HG02852 (cell line): ENCODE data around the gene TTC21A.
"Not testable (repeated sequence)": the region's sequence is repeated elsewhere in the genome, so short reads cannot be mapped to it uniquely, and the experiment has no call there.

Source experiments
- ATAC-seq: cut with Tn5 transposase; IDR thresholded peaks from one replicate; pipeline ENCODE4 v1.9.1; 2021; ENCODE audit warnings: mild to moderate bottlenecking, moderate library complexity; ENCODE audit not compliant: unreplicated experiment

TTC21A gene, protein sequence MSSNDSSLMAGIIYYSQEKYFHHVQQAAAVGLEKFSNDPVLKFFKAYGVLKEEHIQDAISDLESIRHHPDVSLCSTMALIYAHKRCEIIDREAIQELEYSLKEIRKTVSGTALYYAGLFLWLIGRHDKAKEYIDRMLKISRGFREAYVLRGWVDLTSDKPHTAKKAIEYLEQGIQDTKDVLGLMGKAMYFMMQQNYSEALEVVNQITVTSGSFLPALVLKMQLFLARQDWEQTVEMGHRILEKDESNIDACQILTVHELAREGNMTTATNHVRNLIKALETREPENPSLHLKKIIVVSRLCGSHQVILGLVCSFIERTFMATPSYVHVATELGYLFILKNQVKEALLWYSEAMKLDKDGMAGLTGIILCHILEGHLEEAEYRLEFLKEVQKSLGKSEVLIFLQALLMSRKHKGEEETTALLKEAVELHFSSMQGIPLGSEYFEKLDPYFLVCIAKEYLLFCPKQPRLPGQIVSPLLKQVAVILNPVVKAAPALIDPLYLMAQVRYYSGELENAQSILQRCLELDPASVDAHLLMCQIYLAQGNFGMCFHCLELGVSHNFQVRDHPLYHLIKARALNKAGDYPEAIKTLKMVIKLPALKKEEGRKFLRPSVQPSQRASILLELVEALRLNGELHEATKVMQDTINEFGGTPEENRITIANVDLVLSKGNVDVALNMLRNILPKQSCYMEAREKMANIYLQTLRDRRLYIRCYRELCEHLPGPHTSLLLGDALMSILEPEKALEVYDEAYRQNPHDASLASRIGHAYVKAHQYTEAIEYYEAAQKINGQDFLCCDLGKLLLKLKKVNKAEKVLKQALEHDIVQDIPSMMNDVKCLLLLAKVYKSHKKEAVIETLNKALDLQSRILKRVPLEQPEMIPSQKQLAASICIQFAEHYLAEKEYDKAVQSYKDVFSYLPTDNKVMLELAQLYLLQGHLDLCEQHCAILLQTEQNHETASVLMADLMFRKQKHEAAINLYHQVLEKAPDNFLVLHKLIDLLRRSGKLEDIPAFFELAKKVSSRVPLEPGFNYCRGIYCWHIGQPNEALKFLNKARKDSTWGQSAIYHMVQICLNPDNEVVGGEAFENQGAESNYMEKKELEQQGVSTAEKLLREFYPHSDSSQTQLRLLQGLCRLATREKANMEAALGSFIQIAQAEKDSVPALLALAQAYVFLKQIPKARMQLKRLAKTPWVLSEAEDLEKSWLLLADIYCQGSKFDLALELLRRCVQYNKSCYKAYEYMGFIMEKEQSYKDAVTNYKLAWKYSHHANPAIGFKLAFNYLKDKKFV (N-terminal part only)

DNA sequence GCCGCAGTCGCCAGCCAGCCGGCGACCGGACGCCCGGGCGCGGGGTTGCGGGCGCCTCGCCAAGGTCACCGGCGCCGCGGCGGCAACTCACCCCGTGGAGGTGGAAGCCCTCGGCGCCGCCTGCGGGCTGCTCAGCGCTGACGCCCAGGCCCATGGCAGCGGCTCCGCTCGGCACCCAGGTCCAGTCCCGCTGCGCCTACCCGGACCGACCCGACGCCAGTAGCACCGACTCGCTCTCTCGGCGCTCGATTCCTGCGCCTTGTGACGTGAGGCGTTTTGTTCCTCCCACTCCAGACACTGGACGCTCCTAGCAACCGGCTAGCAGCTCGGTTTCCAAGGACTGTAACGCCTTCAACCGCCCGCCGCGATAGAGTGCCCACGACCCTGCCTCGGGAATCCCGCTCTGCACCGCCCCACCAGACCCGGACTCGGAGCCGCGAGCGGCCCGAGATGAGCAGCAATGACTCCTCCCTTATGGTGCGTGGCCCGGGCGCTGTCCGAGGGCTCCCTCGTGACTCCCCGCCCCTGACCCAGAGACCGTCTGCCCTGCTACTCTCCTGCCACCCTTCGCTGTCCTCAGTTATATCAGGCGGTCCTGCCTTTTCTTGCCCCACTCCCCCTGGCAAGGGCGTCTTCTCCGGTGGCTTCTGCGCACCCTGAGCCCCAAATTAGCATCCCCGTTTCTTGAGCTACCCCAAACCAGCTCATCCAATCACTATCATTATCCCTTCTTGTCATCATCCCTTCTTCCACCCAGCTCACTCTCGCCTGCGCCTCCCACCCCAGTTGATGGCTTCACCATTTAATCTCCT, at the start of gene TTC21A, which contains the start of gene GORASP1:
Gene TTC21A (plus strand): TSS at position 293 of the 812 bp plus-strand sequence. CDS start 158 bp downstream, at position 451.
Gene GORASP1 (minus strand): TSS at position 240 of the 812 bp plus-strand sequence. CDS start 86 bp downstream, at position 154.
- peak; percentile 58 for ATAC-seq

DNA sequence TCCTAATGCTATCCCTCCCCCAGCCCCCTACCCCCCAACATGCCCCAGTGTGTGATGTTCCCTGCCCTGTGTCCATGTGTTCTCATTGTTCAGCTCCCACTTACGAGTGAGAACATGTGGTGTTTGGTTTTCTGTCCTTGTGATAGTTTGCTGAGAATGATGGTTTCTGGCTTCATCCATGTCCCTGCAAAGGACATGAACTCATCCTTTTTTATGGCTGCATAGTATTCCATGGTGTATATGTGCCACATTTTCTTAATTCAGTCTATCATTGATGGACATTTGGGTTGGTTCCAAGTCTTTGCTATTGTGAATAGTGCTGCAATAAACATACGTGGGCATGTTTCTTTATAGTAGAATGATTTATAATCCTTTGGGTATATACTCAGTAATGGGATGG, 46.3 kb upstream of the TTC21A start:
- not testable (repeated sequence) for ATAC-seq

DNA sequence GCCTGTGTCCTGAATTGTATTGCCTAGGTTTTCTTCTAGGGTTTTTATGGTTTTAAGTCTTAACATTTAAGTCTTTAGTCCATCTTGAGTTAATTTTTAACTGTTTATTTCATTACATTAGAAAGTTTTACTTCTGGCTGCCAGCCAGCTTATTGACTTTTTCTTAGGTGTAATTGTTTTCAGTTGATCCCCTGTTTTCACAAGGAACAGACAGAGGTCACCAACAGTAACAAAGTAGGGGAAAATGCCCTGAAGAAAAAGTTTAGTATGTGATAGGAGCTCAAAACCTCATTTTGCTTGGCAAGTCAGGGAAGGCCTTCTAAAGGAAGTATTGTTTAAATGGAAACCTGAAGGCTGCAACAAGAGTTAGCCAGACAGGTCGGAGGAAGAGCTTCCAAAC, 45.3 kb upstream of the TTC21A start:
- ATAC-seq = no peak

DNA sequence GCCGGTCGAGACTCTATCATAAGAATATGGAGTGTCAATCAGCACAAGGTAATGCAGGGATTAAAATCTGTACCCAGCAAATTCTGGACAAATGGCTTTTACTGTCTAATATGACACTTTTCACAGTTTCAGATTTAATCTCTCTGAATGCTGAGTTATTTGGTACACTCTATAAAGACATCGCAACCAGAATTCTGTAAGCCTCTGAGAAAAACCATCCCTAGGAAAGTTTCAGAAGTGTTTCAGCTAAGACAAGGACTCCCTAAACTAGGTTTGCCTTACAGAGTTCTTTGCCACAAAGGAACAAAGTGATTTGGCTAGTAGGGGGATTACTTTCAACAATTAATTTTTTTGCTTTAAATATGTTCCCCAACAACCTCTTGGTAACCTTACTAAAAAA, 44.3 kb upstream of the TTC21A start:
- ATAC-seq = no peak

DNA sequence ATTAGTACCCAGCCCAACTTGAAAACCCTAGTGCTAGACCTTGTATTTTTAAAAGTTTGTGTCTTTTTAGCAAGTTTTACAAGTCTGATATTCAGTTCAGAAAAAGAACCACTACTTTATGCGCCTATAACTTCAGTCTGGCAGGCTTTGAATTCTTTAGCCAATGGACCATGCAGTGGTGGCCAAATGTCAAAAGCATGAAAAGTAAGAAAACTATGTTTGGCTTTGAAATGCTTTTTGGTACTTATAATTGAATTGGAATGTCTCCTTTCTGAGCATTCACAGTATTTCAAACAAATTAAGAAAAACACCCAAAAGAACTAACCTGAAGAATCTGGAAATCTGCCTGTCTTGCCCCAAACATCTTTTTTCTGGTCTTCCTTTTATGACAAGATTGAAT, 42.8 kb upstream of the TTC21A start:
- ATAC-seq = no peak

DNA sequence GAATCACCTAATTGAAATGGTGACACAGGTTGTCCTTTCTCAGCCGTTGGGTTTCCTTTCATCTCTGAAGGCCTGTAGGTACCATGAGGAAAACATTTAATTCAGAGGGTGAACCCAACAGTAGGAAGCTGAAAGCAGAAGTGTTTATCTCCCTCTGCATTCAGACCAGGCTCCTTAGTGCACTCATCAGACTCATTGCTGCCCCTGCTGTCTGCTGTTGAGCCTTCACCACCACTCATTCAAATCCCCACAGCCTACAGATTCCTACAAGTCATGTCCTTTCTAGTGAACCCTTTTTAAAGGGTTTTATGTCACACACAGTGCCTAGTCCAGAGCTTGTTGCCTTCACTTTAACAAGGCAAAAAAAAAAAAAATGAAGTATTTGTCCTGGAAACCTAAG, 42.3 kb upstream of the TTC21A start:
- peak; percentile 100 for ATAC-seq

DNA sequence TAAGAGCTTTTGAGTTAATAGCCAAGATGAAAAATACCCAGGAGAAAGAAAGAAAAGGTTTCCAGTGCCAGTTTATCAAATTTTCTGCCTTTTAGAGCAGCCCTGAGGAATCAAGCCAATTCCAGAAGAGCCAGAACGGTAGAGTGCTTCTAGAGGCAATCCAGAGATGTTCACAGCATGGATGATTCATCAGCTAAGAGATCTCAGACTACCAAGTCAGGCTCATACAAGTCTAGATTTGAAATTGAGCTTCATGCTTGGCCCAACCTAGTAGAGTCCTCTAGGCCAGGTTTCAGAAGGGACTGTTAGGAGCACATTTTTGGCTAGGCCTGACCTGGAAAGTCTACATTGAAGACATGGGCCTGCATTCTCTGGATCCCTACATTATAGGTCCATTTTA, 40.2 kb upstream of the TTC21A start:
- ATAC-seq = no peak

DNA sequence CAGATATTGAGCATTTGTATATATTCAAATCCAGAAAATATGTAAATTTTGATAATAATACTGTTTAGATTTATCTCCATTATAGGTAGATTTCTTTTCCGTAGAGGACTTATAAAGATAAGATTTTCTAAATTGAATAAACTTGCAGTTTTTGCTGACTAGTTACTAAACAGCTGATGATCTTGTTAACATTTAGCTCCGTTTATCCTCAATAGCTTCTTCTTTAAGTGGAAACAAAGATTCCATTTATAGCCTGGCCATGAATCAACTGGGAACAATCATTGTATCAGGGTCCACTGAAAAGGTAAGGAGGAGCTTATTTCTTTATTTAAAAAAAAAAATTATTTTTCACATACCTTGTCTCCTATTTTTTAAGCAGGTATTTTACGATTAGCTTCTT, 38.9 kb upstream of the TTC21A start:
- ATAC-seq = no peak

DNA sequence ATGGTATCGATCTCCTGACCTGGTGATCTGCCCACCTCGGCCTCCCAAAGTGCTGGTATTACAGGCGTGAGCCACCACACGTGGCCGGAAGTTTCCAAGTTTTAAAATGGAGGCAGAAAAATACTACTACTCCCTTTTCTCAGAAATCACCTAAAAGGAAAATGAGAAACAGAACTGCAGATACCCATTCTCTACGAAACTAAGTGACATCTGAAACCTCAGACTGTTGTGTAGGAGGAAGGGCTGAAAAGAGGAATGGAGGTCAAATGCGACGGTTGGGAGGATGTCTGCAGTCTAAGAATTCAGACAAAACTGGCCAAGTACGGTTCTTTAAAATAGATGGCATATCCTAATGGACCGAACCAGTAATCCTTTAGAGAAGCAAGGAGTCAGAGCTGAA, 31.6 kb upstream of the TTC21A start:
- peak; percentile 85 for ATAC-seq

DNA sequence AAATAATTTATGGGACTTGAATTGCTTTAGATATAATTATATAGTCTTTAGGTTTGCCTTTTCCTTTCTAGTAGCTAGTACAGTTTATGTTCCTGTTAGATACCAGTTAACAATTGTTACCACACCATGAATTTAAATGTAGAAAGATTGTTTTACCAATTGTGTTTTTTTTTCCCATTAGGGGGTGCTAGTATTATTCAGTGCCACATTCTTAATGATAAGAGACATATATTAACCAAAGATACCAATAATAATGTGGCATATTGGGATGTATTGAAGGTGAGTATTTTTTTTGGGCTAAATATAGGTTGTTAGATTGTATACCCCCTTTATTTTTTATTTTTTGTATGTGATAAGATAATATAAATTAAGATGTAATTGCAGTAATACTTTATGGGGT, 27.9 kb upstream of the TTC21A start:
- no peak for ATAC-seq

DNA sequence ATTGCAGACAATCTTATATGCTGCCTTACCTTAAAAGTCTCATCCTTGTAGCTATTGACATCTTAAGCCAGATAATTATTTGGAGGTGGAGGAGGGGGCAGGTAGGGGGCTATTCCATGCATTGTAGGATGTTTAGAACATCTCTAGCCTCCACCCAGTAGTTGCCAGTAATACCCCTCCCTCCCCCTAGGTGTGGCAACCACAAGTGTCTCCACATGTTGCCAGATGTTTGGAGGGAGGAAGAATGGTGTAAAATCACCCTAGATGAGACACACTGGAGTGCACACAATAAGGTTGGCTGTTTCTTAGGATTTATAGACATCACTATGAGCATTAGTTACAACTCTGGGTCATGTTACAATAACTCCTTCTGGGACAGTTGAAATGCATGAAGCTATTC, 27.5 kb upstream of the TTC21A start:
- ATAC-seq = no peak

DNA sequence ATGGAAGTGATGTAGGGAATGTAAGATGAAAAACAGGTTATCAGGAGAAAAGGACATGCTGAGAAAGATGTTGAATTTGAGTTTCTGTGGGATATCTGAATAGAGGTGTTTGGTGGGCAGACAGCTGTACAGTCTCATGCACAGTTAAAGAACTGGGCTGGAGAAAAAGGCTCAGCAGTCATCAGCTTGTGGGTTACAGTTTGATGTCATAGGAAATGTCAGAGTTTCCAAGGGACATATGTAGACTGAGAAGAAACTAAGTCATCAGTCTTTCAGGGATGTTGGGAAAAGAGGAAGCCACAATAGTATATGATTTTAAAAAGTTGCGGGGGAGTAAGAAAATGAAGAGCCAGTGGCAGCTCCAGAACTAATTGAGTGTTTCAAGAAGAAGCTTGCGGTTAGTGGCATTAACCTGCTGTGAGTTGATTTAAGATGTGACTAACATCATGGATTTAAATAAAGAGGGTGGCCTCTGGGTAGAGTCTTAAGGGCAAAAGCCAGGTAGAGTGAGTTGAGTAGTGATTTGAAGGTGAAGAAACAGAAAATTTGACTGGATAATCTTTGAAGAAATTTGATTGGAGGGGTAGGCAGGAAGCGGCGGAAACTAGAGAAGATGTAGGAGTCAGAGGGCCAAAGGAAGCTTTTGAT, 24.7 kb upstream of the TTC21A start:
- ATAC-seq = no peak

DNA sequence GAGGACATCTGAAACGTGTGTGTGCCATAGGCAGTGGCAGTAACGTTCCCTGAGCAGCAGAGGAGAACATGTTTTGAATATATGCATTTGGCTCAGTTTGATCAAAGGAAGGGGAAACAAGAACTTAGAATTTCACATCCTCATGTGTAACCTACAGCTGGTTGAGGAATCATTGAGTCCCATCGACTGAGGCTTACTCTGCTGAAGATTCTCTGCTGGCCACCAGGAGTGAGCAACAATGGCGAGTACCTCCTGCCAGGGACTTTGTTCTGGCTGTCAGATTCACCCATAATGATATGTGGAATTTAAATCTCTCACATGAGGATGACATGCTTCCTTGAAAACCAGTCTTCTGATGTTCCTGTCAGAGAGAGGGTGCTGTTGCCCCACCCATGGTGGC, 21.3 kb upstream of the TTC21A start:
- ATAC-seq = peak; percentile 89

DNA sequence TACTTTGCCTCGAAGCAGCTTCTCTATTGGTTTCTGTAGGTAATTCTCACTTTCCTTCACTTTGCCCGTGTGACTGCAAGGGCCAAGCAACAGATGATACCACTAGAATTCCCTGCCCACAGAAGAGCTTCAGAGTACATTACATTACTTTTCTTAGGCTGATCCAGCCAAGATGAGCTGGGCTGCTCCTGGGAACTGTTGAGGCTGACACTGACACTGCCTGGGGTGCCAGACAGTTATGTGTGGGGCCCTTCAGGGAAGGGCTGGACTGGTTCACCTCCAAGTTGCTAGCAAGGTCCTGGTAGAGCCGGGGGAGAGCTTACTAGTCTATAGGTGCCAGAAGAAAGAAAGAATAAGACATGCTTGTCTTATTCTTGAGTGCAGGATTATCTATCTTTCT, 19.0 kb upstream of the TTC21A start:
- no peak for ATAC-seq

DNA sequence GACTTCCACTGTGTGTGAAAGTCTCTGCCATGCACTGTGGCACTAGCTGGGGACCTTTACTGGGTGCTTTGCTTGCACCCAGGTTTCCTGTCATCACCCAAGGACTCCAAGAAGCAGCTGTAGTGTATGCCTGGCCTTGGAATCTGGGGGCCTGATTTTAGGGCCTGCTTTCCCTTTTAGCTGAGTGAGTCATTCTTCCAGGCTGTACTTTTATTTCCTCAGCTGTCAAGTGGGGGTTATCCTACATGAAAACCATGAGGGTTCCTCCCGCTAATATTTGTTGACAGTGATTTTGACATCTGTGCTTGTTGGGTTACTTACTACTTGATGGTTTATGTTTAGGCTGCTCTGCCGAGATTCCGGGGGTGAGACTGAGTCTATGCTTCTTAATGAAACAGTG, 18.6 kb upstream of the TTC21A start:
- ATAC-seq = no peak

DNA sequence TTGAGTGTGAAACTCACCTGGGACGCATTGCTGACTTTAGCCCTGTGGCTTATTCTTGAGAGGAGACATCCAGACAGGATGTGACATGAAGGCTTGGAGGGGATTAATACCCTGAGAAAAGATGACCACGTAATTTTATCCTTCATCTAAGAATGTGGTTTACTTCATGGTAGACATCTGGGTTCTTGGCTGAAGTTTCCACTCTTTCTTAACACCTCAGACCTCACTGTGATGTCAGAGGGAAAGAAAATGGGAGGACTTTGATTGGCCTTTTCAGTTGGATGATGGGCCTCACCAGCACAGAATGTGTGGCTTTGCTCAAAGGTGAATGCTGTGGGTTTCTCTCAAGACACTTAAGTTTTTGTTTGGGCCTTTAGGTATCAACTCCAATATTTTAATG, 16.6 kb upstream of the TTC21A start:
- no peak for ATAC-seq

DNA sequence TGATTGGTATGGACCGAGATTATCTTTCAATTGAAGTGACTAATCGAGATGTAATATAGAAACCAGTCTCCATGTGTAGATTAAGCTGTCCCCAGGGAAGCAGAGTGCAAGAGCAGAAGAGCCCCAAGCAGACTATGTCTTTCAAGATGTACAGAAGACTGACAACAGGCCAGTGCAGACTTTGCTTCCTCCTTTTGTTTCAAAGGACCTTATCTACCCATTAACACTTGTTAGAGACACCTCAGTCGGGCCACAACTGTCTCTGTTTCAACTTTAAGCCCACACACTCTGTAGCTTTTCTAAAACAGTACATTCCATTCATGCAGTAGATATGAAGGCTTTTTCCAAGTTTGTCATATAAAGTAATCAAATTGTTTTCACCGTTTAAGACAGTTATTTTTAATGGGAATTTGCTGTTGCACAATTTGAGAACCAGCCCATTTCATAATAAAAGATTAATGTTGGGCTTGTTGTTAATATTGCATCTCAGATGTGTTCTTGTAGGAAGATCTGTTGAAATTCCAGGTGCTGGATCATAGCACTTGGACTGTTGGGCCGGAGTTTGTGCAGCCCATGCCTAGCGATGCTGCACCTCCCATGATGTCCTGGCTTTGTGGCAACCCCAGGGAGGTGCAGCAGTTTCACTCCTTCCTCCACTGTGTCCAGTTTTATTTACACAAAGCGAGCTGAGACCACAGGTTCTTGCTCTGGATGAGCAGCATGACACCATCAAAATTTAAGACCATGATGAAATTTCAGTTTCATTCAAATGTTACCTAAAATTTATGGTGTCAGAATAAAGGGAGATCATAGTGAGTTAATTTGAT, 12.4 kb upstream of the TTC21A start:
- ATAC-seq = no peak

DNA sequence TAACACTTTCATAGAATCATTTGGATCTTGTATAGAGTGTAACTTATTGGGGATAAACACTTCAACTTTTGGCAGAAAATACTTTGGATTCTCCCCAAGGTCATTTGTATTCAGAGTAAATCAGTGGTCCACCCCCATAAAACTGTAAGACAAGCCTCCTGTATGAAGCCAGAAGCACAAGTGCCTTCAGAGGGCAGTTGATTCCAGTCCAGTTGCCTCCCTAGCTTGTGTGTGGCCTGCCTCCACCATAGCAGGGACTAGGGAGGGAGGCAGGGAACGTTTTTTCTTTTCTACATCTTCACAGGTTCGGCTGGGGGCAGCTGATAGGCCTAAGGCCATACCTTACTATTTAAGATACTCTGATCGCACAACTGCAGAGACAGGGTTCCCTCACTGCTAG, 11.7 kb upstream of the TTC21A start:
- ATAC-seq = no peak

DNA sequence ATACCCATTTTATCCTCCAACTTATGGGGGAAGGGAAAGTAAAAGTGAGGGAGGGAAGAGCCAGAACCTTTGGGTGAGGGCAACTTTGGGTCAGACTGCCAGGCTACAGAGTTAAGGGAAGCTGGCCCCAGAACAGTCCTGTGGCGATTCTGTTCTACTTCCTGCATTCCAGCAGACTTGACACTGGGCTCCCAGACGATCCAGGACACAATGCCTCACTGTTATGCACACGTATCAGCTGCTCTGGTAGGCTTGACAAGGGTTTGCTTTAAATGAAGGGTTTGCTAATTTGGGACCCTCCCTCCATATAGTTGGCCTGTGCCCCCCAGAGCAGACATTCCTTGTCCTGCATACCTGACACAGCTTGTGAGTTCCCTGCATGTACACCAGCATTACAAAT, 10.7 kb upstream of the TTC21A start:
- no peak for ATAC-seq
